Measurements from ENCODE around the gene TACSTD2.
"Not testable (repeated sequence)": the region's sequence is repeated elsewhere in the genome, so short reads cannot be mapped to it uniquely, and the experiment has no call there.

TACSTD2 gene, protein sequence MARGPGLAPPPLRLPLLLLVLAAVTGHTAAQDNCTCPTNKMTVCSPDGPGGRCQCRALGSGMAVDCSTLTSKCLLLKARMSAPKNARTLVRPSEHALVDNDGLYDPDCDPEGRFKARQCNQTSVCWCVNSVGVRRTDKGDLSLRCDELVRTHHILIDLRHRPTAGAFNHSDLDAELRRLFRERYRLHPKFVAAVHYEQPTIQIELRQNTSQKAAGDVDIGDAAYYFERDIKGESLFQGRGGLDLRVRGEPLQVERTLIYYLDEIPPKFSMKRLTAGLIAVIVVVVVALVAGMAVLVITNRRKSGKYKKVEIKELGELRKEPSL

GRCh38 chr1:58576727-58577653 is at the start of gene TACSTD2:
TACSTD2 (minus strand) TSS chr1:58577252; CDS start chr1:58577156, 96 bp downstream.
- ATAC-seq (ENCODE audit: insufficient read depth, low read depth), result no peak
- Histone ChIP-seq H3K4me2 (ENCODE audit: insufficient read depth, low read length) (no peak within 1 kb of the TSS), H3K4me1 (ENCODE audit: insufficient read depth, low read length) (no peaks in the 10 kb centered on the region), H3K27ac (ENCODE audit: low read length) (no peak within 1 kb of the TSS), H3K27me3 (ENCODE audit: insufficient read depth, low read length, poor library complexity) (peaks cover 13% of the 10 kb centered on the region), H3K9ac (ENCODE audit: low read depth, low read length) (no peak within 1 kb of the TSS), H3K9me3 (ENCODE audit: insufficient read depth, low read length, severe bottlenecking) (no peaks in the 10 kb centered on the region), H3K36me3 (ENCODE audit: insufficient read depth, low read length) (no peaks in the 10 kb centered on the region), H4K20me1 (ENCODE audit: insufficient read depth, low read length) (no peaks in the 10 kb centered on the region), H3K79me2 (ENCODE audit: insufficient read depth, low read length) (no peaks in the 10 kb centered on the region), H2AFZ (ENCODE audit: low read depth, low read length) (no peak within 1 kb of the TSS), H3K4me3 (ENCODE audit: low read depth in 1 of 2, low read length in 2 of 2) (no peak within 1 kb of the TSS)
- TF ChIP-seq EZH2 (IDR thresholded peaks at IDR 0.05; ENCODE audit: borderline replicate concordance, low read depth, low read length, severe bottlenecking) (no peak), CTCF (IDR thresholded peaks at IDR 0.05; ENCODE audit: borderline replicate concordance, extremely low read depth, low read length, poor library complexity, severe bottlenecking) (no peak)
- no peak for DNase-seq

DNA sequence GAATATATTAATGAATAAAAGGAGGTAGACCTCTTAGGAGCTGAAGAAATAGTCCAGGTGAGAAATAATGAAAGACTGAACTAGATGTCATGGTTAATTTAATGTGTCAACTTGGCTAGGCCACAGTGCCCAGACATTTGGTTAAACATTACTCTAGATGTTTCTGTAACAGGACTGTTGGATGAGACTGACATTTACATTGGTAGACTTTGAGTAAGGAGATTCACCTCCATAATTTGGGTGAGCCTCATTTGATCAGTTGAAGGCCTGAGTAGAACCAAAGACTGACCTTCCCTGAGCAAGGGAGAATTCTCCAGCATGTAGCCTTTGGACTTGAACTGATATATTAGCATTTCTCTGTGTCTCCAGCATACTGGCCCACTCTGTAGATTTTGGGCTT is 49.2 kb upstream of the TACSTD2 start:
- no peak overlapping the region for H2AFZ ChIP-seq (ENCODE audit: low read depth, low read length)
- H3K4me3 ChIP-seq (ENCODE audit: low read depth in 1 of 2, low read length in 2 of 2), result no peak overlapping the region
- no peaks in the 10 kb centered on the region for H3K36me3 ChIP-seq (ENCODE audit: insufficient read depth, low read length)
- H3K9ac ChIP-seq (ENCODE audit: low read depth, low read length), result no peak overlapping the region
- H3K27me3 ChIP-seq (ENCODE audit: insufficient read depth, low read length, poor library complexity), result no peaks in the 10 kb centered on the region
- no peak overlapping the region for H3K27ac ChIP-seq (ENCODE audit: low read length)
- TF ChIP-seq EZH2 (IDR thresholded peaks at IDR 0.05; ENCODE audit: borderline replicate concordance, low read depth, low read length, severe bottlenecking), result no peak
- no peak for TF ChIP-seq CTCF (IDR thresholded peaks at IDR 0.05; ENCODE audit: borderline replicate concordance, extremely low read depth, low read length, poor library complexity, severe bottlenecking)
- H3K79me2 ChIP-seq (ENCODE audit: insufficient read depth, low read length), result no peaks in the 10 kb centered on the region
- H3K9me3 ChIP-seq (ENCODE audit: insufficient read depth, low read length, severe bottlenecking), result no peaks in the 10 kb centered on the region
- ATAC-seq (ENCODE audit: insufficient read depth, low read depth) (no peak), DNase-seq (no peak)
- H4K20me1 ChIP-seq (ENCODE audit: insufficient read depth, low read length), result no peaks in the 10 kb centered on the region
- no peak overlapping the region for H3K4me2 ChIP-seq (ENCODE audit: insufficient read depth, low read length)
- no peaks in the 10 kb centered on the region for H3K4me1 ChIP-seq (ENCODE audit: insufficient read depth, low read length)

- not testable (repeated sequence) for H3K27me3 ChIP-seq (ENCODE audit: insufficient read depth, low read length, poor library complexity); H3K4me3 ChIP-seq (ENCODE audit: low read depth in 1 of 2, low read length in 2 of 2); H3K27ac ChIP-seq (ENCODE audit: low read length); H3K9me3 ChIP-seq (ENCODE audit: insufficient read depth, low read length, severe bottlenecking); H3K4me2 ChIP-seq (ENCODE audit: insufficient read depth, low read length); H3K79me2 ChIP-seq (ENCODE audit: insufficient read depth, low read length); H4K20me1 ChIP-seq (ENCODE audit: insufficient read depth, low read length); H3K36me3 ChIP-seq (ENCODE audit: insufficient read depth, low read length); H2AFZ ChIP-seq (ENCODE audit: low read depth, low read length); DNase-seq; ATAC-seq (ENCODE audit: insufficient read depth, low read depth); H3K4me1 ChIP-seq (ENCODE audit: insufficient read depth, low read length); H3K9ac ChIP-seq (ENCODE audit: low read depth, low read length)
These were observed 46.2 kb upstream of the TACSTD2 start for GRCh38 chr1:58623259-58623658.

DNA sequence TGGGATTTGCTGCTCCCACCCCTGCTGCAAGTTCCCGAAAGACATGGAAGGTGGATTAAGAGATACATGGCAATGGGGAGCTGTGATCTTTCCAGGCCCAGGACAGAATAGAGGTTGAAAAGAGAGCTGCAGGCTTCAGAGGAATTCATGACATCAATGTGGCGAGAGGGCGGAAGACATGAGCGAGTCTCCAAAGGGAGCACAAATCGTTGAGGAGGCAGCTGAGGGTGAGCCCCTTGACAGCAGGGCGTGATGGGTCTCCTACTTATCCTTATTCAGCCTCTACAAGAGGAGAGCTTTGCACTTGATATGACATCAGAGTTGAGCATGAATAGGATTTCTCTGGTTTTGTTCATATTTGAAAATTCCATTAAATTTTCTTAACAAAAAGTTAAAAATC is 45.5 kb upstream of the TACSTD2 start:
- no peak overlapping the region for H2AFZ ChIP-seq (ENCODE audit: low read depth, low read length)
- no peak overlapping the region for H3K27ac ChIP-seq (ENCODE audit: low read length)
- no peak overlapping the region for H3K9ac ChIP-seq (ENCODE audit: low read depth, low read length)
- ATAC-seq (ENCODE audit: insufficient read depth, low read depth) (no peak), DNase-seq (no peak)
- H4K20me1 ChIP-seq (ENCODE audit: insufficient read depth, low read length), result no peaks in the 10 kb centered on the region
- no peaks in the 10 kb centered on the region for H3K4me1 ChIP-seq (ENCODE audit: insufficient read depth, low read length)
- H3K27me3 ChIP-seq (ENCODE audit: insufficient read depth, low read length, poor library complexity), result no peaks in the 10 kb centered on the region
- no peaks in the 10 kb centered on the region for H3K36me3 ChIP-seq (ENCODE audit: insufficient read depth, low read length)
- no peaks in the 10 kb centered on the region for H3K9me3 ChIP-seq (ENCODE audit: insufficient read depth, low read length, severe bottlenecking)
- no peaks in the 10 kb centered on the region for H3K79me2 ChIP-seq (ENCODE audit: insufficient read depth, low read length)
- H3K4me3 ChIP-seq (ENCODE audit: low read depth in 1 of 2, low read length in 2 of 2), result no peak overlapping the region
- TF ChIP-seq EZH2 (IDR thresholded peaks at IDR 0.05; ENCODE audit: borderline replicate concordance, low read depth, low read length, severe bottlenecking) (no peak), CTCF (IDR thresholded peaks at IDR 0.05; ENCODE audit: borderline replicate concordance, extremely low read depth, low read length, poor library complexity, severe bottlenecking) (no peak)
- no peak overlapping the region for H3K4me2 ChIP-seq (ENCODE audit: insufficient read depth, low read length)
